Ishikawa (cell line): ENCODE measurements around the gene SPRR3.

Source experiments
- EGR1 ChIP-seq: IDR thresholded peaks from 2 replicates; pipeline ENCODE4 v1.6.1; 2012
- EP300 ChIP-seq: IDR thresholded peaks from 2 replicates; pipeline ENCODE4 v1.6.1; 2012; ENCODE audit warnings: borderline replicate concordance
- TF ChIP-seq, protein P1 (sequence below): IDR thresholded peaks from 2 replicates; pipeline ENCODE4 v1.6.1; 2012

DNA sequence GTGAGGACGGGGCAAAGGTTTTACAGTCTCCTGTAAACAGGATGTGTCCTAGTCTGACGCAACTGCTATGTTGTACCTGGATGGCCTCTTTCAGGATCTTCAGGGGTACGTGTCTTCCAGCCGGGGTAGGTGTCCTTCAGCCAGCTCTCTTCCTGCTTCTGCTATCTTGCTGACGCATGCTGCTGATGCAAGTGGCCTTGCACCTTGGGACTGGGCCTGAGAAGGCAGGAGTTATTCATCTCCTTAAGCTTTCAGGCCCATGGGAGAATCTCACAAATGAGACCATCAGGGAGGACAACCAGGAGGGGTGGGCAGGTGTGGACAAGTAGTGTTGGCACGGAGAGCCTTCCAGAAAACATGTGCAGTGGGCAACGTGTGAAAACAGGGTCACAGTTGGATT lies 21.6 kb downstream of the SPRR3 start:
- TF ChIP-seq EGR1 (no peak), EP300 (no peak)
- TF ChIP-seq, protein P1, sequence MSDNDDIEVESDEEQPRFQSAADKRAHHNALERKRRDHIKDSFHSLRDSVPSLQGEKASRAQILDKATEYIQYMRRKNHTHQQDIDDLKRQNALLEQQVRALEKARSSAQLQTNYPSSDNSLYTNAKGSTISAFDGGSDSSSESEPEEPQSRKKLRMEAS, result no peak
